GM12892 (cell line): ENCODE measurements around the gene WWC2.
"Not testable (repeated sequence)": the region's sequence is repeated elsewhere in the genome, so short reads cannot be mapped to it uniquely, and the experiment has no call there.

Experiments used
- DNase-seq: peaks from one replicate; pipeline ENCODE4 v3.0.0; 2011; ENCODE audit not compliant: insufficient read length
- FAIRE-seq: peaks from 2 replicates; lab custom pipeline; 2011; peaks lifted over from hg19 to GRCh38; lab: Jason Lieb, UNC
- POLR2A ChIP-seq: IDR thresholded peaks from 2 replicates; pipeline ENCODE4 v1.6.1; 2011; ENCODE audit warnings: low read depth, low read length, control low read depth
- POLR2AphosphoS5 ChIP-seq: IDR thresholded peaks from 2 replicates; pipeline ENCODE4 v1.6.1; 2011; ENCODE audit warnings: low read depth, low read length, control low read depth
- TAF1 ChIP-seq: IDR thresholded peaks from 2 replicates; pipeline ENCODE4 v1.6.1; 2011; ENCODE audit warnings: low read depth, mild to moderate bottlenecking, control low read depth, low read length, borderline replicate concordance

Gene WWC2

DNA sequence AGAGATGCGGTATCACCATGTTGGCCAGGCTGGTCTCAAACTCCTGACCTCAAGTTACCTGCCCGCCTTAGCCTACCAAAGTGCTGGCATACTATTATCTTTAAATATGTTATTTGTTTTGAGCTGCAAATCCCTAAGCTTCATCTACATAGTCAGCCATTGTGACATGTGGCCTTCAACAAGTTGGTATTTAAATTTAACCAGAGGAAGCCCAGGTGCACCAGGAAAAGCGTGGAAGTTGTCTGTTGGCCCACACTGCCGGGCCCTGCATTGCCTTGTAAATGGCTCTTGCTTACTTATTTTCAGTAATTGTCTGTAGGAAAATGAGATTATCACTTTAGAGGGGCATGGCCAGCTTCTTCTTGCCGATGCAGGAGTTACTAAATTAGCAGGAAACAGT lies 6.0 kb downstream of the WWC2 start:
- FAIRE-seq = no peak

DNA sequence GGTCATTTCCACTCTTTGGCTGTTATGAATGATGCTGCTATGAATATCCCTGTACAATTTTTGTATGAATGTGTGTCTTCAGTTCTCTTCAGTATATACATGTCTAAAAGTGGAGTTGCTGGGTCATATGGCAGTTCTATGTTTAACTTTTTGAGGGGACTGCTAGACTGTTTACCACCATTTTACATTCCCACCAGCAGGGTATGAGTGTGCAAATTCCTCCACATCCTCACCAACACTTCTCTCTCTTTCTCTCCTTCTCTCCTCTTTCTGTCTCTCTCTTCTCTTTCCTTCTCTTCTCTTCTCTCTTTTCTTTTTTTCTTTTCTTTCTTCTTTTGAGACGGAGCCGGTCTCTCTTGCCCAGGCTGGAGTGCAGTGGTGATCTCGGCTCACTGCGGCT lies 7.8 kb downstream of the WWC2 start:
- no peak for TF ChIP-seq TAF1
- no peak for TF ChIP-seq POLR2AphosphoS5
- no peak for TF ChIP-seq POLR2A
- FAIRE-seq (no peak), DNase-seq (no peak)

More for the DNA sequence above, 6.0 kb downstream of the WWC2 start:
- no peak for DNase-seq
- no peak for TF ChIP-seq TAF1
- no peak for TF ChIP-seq POLR2AphosphoS5
- TF ChIP-seq POLR2A = no peak

DNA sequence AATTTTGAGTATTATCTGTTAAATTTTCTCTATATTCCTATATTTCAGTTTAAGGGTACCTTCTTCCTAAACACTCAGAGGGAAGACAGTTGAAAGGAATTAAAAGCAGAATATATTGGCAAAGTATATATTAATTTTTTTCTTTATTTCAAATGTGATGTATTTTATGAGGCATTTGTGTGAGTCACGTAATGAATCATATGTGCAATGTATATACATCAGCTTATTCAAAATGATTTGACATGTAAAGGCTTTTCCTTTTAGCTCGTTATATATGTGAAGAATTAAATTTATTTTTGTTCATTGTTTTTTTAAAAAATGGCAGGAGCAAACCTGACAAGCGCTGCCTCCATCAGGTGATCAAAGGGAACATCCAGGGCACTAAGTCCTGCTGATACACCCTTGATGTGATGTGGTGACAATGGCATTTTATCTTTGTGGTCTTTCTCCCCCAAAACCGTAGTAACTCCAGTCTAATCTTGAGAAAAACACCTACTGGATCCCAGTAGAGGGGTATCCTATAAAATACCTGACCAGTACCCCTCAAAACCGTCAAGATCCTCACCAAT lies 8.9 kb downstream of the WWC2 start:
- DNase-seq (no peak), FAIRE-seq (no peak)
- TF ChIP-seq POLR2AphosphoS5 (no peak), TAF1 (no peak), POLR2A (no peak)

DNA sequence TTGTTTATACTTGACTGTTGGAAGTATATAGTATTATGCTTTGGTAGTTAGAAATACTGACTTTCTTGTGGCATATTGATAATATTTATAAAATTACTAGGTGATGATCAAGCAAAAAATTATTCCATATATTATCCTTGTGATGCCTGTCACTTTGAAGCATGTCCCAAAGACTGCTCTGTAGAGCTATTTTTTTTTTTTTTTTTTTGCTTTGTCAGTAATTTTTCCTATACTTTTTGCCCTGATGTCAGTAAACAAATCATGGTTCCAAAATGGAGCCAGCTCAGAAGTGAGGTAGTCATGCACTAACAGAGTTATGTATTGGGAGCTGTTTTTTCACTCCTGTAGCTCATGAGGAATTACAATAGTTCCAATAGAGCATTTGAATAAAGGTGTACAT lies 11.2 kb downstream of the WWC2 start:
- DNase-seq (no peak), FAIRE-seq (no peak)
- TF ChIP-seq TAF1 = no peak

DNA sequence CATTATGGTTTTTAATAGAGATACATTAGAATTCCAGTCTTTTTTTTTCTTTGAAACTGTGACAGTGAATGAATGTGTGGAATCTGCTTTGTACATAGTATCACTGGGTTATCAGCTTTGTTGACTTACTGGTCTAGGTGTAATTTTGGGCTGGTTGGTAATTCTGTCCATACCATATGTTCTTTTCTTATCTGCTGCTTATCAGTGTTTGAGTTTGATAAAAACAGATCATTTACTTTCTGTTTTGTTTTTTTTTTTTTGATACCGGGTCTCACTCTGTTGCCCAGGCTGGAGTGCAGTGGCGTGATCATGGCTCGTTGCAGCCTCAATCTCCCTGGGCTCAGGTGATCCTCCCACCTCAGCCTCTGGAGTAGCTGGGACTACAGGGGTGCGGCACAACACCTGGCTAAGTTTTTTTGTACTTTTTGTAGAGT lies 12.4 kb downstream of the WWC2 start:
- DNase-seq (no peak), FAIRE-seq (no peak)
- TF ChIP-seq TAF1 (no peak), POLR2AphosphoS5 (no peak), POLR2A (no peak)

DNA sequence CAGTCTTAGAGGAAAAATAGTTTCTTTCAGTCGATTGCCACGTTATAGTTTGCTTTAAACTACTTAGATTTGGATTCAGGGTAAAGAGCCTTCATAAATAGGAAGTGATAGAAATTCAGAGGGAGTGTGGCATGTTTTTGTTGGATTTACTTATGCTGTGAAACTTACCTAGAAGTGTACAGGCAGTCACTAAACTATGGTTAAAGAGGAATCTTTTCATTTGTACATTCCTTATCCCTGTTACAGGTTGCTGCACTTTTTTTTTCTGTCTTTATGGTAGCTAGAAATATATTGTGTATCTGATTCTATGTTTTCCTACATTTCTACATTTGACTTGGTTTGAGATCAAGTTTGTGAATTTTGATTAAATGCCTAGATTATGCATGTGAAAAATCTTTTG lies 19.1 kb downstream of the WWC2 start:
- no peak for DNase-seq
- TF ChIP-seq POLR2AphosphoS5 = no peak
- TF ChIP-seq TAF1 = no peak
- TF ChIP-seq POLR2A = no peak
- FAIRE-seq = no peak

DNA sequence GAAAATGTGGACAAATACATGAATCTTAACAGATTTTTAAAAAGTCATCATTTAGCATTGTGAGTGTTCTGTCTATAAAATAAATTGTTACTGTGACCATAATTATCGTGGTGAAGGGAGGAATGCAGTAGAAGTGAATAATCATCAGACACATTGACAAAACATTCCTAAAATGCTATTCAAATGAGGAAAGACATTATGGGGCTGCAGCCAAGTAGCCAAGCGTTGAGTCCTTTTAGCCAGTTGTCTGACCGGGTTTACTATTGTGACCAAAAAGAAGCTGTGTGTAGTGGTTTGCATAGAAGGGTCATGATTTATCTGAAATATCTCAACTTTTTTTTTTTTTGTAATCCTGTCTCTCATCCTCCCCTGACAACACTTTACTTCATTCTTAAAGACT lies 19.5 kb downstream of the WWC2 start:
- FAIRE-seq (no peak), DNase-seq (no peak)
- no peak for TF ChIP-seq POLR2A

DNA sequence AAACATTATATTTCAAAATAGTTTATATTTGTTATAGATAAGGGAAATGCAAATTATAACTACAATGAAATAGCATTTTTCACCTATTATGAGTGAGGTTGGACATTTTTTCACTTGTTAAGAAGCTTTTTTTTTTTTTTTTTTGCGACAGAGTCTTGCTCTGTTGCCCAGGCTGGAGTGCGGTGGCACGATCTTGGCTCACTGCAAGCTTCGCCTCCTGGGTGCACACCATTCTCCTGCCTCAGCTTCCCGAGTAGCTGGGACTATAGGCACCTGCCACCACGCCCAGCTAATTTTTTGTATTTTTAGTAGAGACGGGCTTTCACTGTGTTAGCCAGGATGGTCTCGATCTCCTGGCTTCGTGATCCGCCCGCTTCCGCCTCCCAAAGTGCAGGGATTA lies 22.6 kb downstream of the WWC2 start:
- DNase-seq, FAIRE-seq: not testable (repeated sequence)

DNA sequence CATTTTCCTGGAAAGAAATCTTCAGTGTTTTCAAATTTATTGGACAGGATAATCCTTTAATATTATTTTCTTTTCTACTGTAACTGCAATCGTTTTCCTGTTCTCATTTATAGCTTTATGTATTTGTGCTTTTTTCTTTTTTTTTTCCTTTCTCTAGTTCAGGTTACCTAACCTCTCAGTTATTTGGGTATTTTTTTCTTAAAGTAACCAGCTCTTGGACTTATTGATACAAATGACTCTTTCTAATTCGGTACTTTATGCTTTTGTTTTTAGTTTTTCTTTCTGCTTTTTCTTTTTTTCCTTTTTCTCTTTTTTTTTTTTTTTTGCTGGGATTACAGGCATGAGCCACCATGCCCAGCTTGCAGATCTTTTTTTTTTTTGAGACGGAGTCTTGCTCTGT lies 25.2 kb downstream of the WWC2 start:
- FAIRE-seq = no peak
- DNase-seq = no peak
- TF ChIP-seq POLR2AphosphoS5 (no peak), TAF1 (no peak), POLR2A (no peak)

DNA sequence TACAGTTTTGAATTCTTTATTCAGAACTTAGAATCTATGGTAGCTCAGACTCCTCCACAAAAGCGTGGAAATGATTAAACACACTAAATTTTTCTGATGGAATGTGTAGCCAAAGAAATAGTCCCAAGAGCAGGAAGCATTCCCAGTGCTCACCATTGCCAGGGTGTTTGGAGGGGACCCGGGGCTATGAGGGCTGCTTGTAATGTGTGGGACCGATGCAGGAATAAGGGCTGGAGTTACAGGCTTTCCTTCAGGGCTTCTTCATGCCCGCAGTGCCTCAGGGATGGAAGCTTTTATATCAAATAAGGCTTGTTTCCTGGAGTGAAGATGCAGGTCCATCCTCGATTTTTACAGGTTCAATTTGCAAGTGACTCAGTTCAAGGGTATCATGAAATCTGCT lies 25.8 kb downstream of the WWC2 start:
- FAIRE-seq (no peak), DNase-seq (no peak)
- TF ChIP-seq POLR2A (no peak), TAF1 (no peak), POLR2AphosphoS5 (no peak)

DNA sequence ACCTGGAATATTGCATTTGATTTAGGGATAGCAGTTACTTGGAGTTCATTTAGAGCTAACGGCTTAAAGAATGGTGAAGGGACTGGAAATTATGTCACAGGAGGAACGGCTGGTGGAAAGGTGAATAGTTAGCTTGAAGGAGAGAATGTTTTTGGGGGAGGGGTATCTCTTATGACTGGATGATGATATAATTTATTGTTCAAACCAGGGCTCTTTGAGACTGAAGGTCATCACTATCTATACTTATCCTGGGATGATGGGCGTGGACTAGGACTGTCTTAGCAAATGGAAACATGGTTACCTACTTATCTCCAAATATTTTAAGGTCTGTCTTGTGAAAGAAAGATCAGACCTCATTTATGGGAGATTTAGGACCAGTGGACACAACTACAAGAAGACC lies 30.1 kb downstream of the WWC2 start:
- DNase-seq (no peak), FAIRE-seq (no peak)
- TF ChIP-seq POLR2AphosphoS5 (no peak), TAF1 (no peak)

DNA sequence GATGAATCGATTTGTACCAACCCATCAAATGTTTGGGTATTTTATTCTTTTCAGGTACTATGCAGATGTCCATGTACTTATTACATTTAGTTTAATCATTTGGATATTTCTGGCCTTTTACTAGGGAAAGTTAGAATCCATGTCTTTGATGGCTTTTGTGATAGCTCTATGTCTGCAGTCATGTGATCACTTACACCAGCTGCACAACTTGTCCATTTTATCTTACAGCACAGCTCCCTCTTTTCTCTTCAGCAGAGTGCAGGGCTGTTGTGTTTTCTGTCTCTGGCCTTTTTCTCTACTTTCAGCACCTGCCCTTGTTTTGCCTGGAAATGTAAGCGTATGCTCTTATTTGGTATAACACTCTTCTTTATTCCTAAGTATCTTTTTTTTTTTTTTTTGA lies 30.6 kb downstream of the WWC2 start:
- FAIRE-seq (no peak), DNase-seq (no peak)
- TF ChIP-seq TAF1 = no peak
- no peak for TF ChIP-seq POLR2AphosphoS5
- TF ChIP-seq POLR2A = no peak
